Nephron progenitor cell (in vitro differentiated cells): Measurements from ENCODE around the gene PCTP.

ENCODE experiments used
- DNase-seq: peaks from one replicate; pipeline ENCODE4 v3.0.0; 2021
- H3K27ac Mint-ChIP-seq: 2 replicates; pipeline ENCODE4 v1.8.0; 2021; ENCODE audit warnings: mild to moderate bottlenecking, moderate library complexity, mixed read lengths
- H3K27me3 Mint-ChIP-seq: 2 replicates; pipeline ENCODE4 v1.8.0; 2021; ENCODE audit warnings: mild to moderate bottlenecking, low read depth, mixed read lengths; ENCODE audit not compliant: poor library complexity
- H3K36me3 Mint-ChIP-seq: 2 replicates; pipeline ENCODE4 v1.8.0; 2021; ENCODE audit warnings: low read depth, mixed read lengths
- H3K4me1 Mint-ChIP-seq: 2 replicates; pipeline ENCODE4 v1.8.0; 2021; ENCODE audit warnings: mixed read lengths
- H3K4me3 Mint-ChIP-seq: 2 replicates; pipeline ENCODE4 v1.8.0; 2021; ENCODE audit warnings: mild to moderate bottlenecking, moderate library complexity, mixed read lengths
- H3K9me3 Mint-ChIP-seq: 2 replicates; pipeline ENCODE4 v1.8.0; 2021; ENCODE audit warnings: mild to moderate bottlenecking, moderate library complexity, mixed read lengths
- CTCF ChIP-seq: fragments of 200-600 bp; sonication (generic); IDR thresholded peaks from 2 replicates; pipeline ENCODE4 v1.5.0; 2021; ENCODE audit warnings: antibody characterized with exemption

Gene PCTP

GRCh38 chr17:55717898-55718735 lies 32.7 kb upstream of the PCTP start:
- DNase-seq: peak; percentile 83
- Mint-ChIP-seq H3K9me3 (peaks cover 4% of the 10 kb centered on the region), H3K4me3 (no peak overlapping the region), H3K36me3 (no peaks in the 10 kb centered on the region), H3K27ac (peak overlapping the region; percentile 10), H3K4me1 (peaks cover 46% of the 10 kb centered on the region), H3K27me3 (peaks cover 2% of the 10 kb centered on the region)
- peak; percentile 84 for TF ChIP-seq CTCF

GRCh38 chr17:55720919-55721836 lies 29.7 kb upstream of the PCTP start:
- TF ChIP-seq CTCF: no peak
- Mint-ChIP-seq H3K4me3 (peak overlapping the region; percentile 28), H3K4me1 (peaks cover 77% of the 10 kb centered on the region), H3K36me3 (no peaks in the 10 kb centered on the region), H3K27ac (no peak overlapping the region), H3K27me3 (peaks cover 2% of the 10 kb centered on the region), H3K9me3 (no peaks in the 10 kb centered on the region)
- no peak for DNase-seq

GRCh38 chr17:55722016-55722736 lies 28.7 kb upstream of the PCTP start:
- Mint-ChIP-seq H3K27ac (peak overlapping the region; percentile 79), H3K9me3 (no peaks in the 10 kb centered on the region), H3K27me3 (peaks cover under 1% of the 10 kb centered on the region), H3K4me1 (peaks cover 87% of the 10 kb centered on the region), H3K36me3 (no peaks in the 10 kb centered on the region), H3K4me3 (peak overlapping the region; percentile 85)
- TF ChIP-seq CTCF: no peak
- DNase-seq: no peak

GRCh38 chr17:55722742-55723487 lies 27.9 kb upstream of the PCTP start, which contains the start of gene TMEM100:
TSS of gene TMEM100 (minus strand) at chr17:55722864. CDS start at chr17:55721070, 1,794 bp downstream.
- H3K9me3 Mint-ChIP-seq: no peaks in the 10 kb centered on the region
- no peaks in the 10 kb centered on the region for H3K36me3 Mint-ChIP-seq
- no peak for DNase-seq
- peaks cover 94% of the 10 kb centered on the region for H3K4me1 Mint-ChIP-seq
- H3K4me3 Mint-ChIP-seq: peak within 1 kb of the TSS; percentile 85
- TF ChIP-seq CTCF: no peak
- H3K27ac Mint-ChIP-seq: peak within 1 kb of the TSS; percentile 79
- no peaks in the 10 kb centered on the region for H3K27me3 Mint-ChIP-seq

GRCh38 chr17:55723488-55723848 lies 27.4 kb upstream of the PCTP start:
- Mint-ChIP-seq H3K27ac (no peak overlapping the region), H3K9me3 (no peaks in the 10 kb centered on the region), H3K27me3 (no peaks in the 10 kb centered on the region), H3K4me3 (peak overlapping the region; percentile 85), H3K4me1 (peaks cover 94% of the 10 kb centered on the region), H3K36me3 (no peaks in the 10 kb centered on the region)
- TF ChIP-seq CTCF: no peak
- no peak for DNase-seq
